ENCODE measurements around the gene SLC2A4RG.

- TF ChIP-seq, protein P1, sequence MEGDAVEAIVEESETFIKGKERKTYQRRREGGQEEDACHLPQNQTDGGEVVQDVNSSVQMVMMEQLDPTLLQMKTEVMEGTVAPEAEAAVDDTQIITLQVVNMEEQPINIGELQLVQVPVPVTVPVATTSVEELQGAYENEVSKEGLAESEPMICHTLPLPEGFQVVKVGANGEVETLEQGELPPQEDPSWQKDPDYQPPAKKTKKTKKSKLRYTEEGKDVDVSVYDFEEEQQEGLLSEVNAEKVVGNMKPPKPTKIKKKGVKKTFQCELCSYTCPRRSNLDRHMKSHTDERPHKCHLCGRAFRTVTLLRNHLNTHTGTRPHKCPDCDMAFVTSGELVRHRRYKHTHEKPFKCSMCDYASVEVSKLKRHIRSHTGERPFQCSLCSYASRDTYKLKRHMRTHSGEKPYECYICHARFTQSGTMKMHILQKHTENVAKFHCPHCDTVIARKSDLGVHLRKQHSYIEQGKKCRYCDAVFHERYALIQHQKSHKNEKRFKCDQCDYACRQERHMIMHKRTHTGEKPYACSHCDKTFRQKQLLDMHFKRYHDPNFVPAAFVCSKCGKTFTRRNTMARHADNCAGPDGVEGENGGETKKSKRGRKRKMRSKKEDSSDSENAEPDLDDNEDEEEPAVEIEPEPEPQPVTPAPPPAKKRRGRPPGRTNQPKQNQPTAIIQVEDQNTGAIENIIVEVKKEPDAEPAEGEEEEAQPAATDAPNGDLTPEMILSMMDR (IDR thresholded peaks at IDR 0.05), result no peak
- no peak for TF ChIP-seq EZH2 (IDR thresholded peaks at IDR 0.05)
Measured at GRCh38 chr20:63736893-63737694, 2.5 kb upstream of the SLC2A4RG start.
